ENCODE measurements around the gene DERL2. TPM values are rescaled to one million over a fixed set of nuclear protein-coding genes. Genes with fewer than 3 reads are reported as not detected.

DERL2 gene
- total and polyA plus RNA-seq, 12 donors, result 25.6 to 165 (median 80.9) TPM

DNA sequence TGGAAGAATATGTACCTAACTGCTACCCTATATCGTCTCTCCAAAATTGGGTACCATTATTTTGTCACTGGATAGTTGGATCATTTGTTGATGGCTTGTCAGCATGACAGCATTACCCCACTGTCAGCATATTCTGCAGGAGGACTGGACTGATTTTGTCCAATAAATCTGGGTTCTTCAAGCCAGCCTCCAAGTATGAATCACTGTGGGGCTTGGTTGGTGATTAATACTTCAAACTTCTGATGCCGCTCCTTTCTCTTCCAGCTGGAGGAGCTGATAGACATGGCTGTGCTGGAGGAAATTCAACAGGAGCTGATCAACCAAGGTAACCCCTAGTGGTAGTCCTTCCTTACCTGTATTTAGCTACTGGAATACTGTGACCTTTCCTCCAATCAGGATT is 63.5 kb downstream of the DERL2 start:
- Histone ChIP-seq H3K36me3 (replicated peaks in 1 of 2) (peaks cover 0 to 63% of the 10 kb centered on the region in 2 donors), H3K9me3 (replicated peaks in 1 of 3) (no peaks in the 10 kb centered on the region), H3K4me3 (no peak overlapping the region), H3K27me3 (no peaks in the 10 kb centered on the region), H3K27ac (no peak overlapping the region), H3K4me1 (replicated peaks in 1 of 2) (peaks cover 15 to 23% of the 10 kb centered on the region in 2 donors)
- 67 to 89% (median 77%) methylated on average over 2 of the region's 2 CpGs for WGBS, 4 donors
- DNase-seq, result no peak
- intact Hi-C loops (cut with DNase I), result no loop called here
- TF ChIP-seq, protein P1, sequence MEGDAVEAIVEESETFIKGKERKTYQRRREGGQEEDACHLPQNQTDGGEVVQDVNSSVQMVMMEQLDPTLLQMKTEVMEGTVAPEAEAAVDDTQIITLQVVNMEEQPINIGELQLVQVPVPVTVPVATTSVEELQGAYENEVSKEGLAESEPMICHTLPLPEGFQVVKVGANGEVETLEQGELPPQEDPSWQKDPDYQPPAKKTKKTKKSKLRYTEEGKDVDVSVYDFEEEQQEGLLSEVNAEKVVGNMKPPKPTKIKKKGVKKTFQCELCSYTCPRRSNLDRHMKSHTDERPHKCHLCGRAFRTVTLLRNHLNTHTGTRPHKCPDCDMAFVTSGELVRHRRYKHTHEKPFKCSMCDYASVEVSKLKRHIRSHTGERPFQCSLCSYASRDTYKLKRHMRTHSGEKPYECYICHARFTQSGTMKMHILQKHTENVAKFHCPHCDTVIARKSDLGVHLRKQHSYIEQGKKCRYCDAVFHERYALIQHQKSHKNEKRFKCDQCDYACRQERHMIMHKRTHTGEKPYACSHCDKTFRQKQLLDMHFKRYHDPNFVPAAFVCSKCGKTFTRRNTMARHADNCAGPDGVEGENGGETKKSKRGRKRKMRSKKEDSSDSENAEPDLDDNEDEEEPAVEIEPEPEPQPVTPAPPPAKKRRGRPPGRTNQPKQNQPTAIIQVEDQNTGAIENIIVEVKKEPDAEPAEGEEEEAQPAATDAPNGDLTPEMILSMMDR (IDR thresholded peaks at IDR 0.05), result no peak
- no peak for TF ChIP-seq POLR2A (IDR thresholded peaks at IDR 0.05)

Other genes with a start within 250 kb of the DERL2 start
- gene RABEP1, start 203.9 kb downstream of the DERL2 start, total RNA-seq, result 10 to 100 TPM; 26.7 to 58.3 (median 48.4) TPM
- 10 to 100 TPM; 21.1 to 64.5 (median 34.3) TPM for gene RABEP1, start 203.9 kb downstream of the DERL2 start, polyA plus RNA-seq
- 10 to 100 TPM; 30.8 to 88.2 (median 56.5) TPM for gene NUP88, start 66.5 kb downstream of the DERL2 start, total RNA-seq
- 100 to 1,000 TPM in 2 of 3 donors, 10 to 100 TPM in 1; 92.1 to 137 (median 102) TPM for gene NUP88, start 66.5 kb downstream of the DERL2 start, polyA plus RNA-seq
- gene RPAIN, start 66.0 kb downstream of the DERL2 start, total RNA-seq, result 10 to 100 TPM; 27.0 to 73.6 (median 31.2) TPM
- 10 to 100 TPM; 26.1 to 41.7 (median 36.5) TPM for gene RPAIN, start 66.0 kb downstream of the DERL2 start, polyA plus RNA-seq
- gene C1QBP, start 47.0 kb downstream of the DERL2 start, total RNA-seq, result 100 to 1,000 TPM; 157 to 283 (median 174) TPM
- gene C1QBP, start 47.0 kb downstream of the DERL2 start, polyA plus RNA-seq, result 100 to 1,000 TPM in 2 of 3 donors, 10 to 100 TPM in 1; 53.5 to 420 (median 140) TPM
- 10 to 100 TPM in 4 of 9 donors, 1 to 10 TPM in 5; 7.0 to 14.3 (median 9.0) TPM for gene DHX33, start 17.2 kb downstream of the DERL2 start, total RNA-seq
- gene DHX33, start 17.2 kb downstream of the DERL2 start, polyA plus RNA-seq, result 10 to 100 TPM in 1 of 3 donors, 1 to 10 TPM in 2; 6.5 to 12.4 (median 10.0) TPM
- 10 to 100 TPM in 8 of 9 donors, 1 to 10 TPM in 1; 7.1 to 26.4 (median 14.7) TPM for gene MIS12, start 388 bp upstream of the DERL2 start, total RNA-seq
- 10 to 100 TPM; 12.6 to 36.0 (median 18.3) TPM for gene MIS12, start 388 bp upstream of the DERL2 start, polyA plus RNA-seq
- gene NLRP1, start 98.3 kb upstream of the DERL2 start, total RNA-seq, result 10 to 100 TPM in 6 of 9 donors, 1 to 10 TPM in 3; 6.1 to 74.2 (median 15.1) TPM
- 10 to 100 TPM; 27.2 to 88.9 (median 35.9) TPM for gene NLRP1, start 98.3 kb upstream of the DERL2 start, polyA plus RNA-seq

Data from adrenal gland (tissue), 12 donors.